ENCODE data around the gene PLXDC2.

- no peak for TF ChIP-seq L3MBTL2 (conservative IDR thresholded peaks at IDR 0.05)
- no peak for TF ChIP-seq BHLHE40 (IDR thresholded peaks at IDR 0.05; ENCODE audit: borderline replicate concordance)
- TF ChIP-seq SP1 (IDR thresholded peaks at IDR 0.05), result no peak
These were observed 243.0 kb downstream of the PLXDC2 start for GRCh38 chr10:20059084-20059835.
